NCI-H2196 (cell line): ENCODE measurements around the gene XPNPEP2.

Experiments used
- DNase-seq: peaks from one replicate; lab custom pipeline; 2025; ENCODE audit not compliant: unreplicated experiment; lab: John Stamatoyannopoulos, UW

Gene XPNPEP2

DNA sequence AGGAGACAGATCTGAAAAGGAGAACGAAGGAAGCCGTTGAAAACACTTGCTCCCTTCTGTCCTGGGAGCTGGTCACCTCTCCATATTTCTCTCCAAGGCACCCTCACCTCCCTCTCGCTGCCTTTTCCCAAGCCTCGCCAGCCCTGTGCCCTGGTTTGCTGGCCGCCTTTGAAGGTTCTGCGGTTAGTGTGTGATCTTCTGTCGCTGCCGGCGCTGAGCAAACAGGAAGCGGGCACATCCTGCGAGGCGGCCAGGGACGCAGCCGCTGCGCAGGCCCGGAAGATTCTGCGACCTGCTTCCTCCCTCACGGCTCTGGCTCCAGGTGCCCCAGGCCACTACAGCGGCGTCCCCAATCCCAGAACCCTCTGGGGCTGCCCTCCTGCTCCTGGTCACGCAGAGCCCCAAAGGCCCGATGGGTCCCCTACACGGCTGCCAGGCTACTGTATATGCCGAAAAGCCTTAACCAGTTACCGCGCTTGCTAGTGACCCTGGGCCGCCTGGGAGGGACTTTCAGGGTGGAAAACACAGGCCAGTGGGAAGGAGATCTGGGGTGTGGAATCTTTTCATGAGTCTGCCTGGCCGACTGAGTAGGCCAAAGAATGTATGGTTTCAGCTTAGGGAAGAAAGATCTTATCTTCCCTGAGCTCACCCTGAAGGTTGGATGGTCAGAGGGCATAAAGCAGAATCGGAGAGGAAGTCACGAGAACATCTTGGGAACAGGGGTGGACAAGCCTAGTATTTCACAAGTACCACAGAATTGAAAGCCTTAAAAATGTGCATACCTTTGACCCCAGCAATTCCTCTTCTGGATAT is 38.6 kb downstream of the XPNPEP2 start:
- DNase-seq: no peak

DNA sequence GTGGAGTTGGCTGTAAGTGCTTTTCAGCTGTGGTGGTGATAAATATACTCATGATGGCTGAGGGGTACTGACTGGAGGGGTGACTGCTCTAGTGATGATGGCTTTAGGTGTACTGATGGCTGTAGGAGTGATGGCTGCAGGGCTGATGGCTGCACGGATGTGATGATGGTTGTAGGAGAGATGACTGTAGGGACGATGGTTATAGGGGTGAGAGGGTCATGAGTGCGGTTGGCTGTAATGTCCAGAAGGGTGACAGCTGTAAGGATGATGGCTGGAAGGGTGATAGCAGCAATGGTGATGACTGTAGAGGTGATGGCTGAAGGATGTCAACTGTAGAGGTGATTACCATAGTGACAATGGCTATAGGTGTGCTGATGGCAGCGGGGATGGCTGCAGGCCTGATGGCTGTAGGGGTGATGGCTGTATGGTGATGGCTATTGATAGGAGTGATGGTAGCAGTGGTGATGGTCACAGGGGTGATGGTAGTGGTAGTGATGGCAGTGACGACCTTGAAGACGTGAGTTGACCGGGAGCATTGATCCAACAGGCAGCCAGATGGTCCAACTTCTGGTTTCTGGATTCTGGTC is 40.4 kb downstream of the XPNPEP2 start:
- DNase-seq: no peak

GRCh38 chrX:129779747-129780146 is 41.0 kb downstream of the XPNPEP2 start, which contains the start of gene SASH3:
Gene SASH3, plus strand, starts transcription at chrX:129779949. Its CDS starts 149 bp downstream, at chrX:129780098.
- no peak for DNase-seq

GRCh38 chrX:129780441-129781105 is 41.8 kb downstream of the XPNPEP2 start:
- DNase-seq: no peak

GRCh38 chrX:129781134-129781672 is 42.4 kb downstream of the XPNPEP2 start:
- no peak for DNase-seq

DNA sequence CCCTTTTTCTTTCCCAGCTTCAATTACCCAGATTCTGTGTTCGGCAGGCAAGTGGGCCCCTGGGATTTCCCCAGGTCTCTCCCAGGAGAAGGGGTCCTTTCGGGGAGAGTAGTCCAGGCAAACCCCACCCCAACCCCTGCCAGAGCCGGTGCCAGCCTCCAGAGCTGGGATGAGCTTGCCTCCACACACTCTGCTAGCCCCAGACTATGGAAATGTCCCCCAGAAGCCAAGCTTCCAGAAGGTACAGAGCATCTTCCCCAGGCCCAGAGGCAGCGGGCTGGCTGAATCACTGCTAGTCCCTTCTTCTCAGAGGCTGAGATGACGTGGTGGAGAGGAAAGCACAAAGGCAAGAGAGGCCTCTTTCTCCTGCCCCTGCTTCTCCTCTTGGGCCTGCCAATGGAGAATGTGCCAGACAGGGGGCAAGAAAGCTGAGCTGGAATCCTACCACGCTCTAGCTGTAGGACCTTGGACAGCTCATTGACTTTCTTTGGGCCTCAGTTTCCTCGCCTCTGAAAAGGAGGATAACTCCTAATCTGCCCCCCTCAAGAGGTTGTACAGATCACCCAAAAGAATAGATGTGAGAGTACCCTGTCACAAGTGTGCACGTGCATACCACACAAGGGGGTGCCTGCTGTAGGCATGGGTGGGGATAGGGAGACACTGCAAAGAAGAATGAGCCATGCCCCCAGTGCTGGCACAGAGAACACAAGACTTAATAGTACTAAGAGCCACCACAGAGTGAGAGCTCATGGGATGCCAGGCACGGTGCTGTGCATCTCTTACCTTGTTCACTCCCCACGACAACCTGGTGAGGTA is 43.1 kb downstream of the XPNPEP2 start:
- DNase-seq: no peak

DNA sequence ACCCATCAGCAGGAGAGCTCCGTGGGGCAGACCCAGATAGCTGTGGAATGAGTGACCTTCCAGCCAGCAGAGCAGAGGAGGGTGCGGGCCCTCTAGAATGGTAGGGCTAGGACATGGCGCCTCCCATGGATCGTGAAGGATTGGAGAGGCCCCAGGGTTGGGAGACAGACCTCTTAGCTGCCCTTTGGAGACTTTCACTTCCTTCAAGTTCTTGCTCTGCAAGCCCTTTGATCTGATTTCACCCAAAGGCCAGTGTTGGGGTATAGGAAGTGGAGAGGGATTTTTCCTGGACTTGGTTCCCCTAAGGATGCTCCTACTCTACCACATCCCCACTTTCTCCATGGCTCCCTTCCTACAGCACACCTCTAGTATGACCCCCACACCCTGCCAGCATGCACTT is 43.9 kb downstream of the XPNPEP2 start:
- DNase-seq: no peak

DNA sequence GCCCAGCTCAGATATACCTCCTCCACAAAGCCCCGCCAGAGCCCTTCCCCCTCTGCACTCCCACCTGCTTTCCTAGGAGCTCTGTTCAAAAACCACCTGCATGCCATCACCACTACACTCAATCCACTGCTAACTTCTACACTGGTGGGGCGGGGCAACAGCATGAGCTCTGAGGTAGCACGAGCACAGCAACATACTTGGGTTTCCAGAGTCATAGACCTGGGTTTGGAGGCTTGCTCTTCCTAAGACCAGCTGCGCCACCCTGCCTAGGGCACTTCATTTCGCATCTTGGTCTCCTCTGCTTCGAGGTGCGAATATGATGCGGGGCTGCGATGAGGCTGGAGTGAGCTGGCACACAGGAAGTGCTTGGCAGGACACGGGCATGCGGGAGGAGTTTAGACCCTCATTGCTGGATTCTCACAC is 44.5 kb downstream of the XPNPEP2 start:
- DNase-seq: no peak

GRCh38 chrX:129784371-129784770 is 45.6 kb downstream of the XPNPEP2 start:
- DNase-seq: no peak

DNA sequence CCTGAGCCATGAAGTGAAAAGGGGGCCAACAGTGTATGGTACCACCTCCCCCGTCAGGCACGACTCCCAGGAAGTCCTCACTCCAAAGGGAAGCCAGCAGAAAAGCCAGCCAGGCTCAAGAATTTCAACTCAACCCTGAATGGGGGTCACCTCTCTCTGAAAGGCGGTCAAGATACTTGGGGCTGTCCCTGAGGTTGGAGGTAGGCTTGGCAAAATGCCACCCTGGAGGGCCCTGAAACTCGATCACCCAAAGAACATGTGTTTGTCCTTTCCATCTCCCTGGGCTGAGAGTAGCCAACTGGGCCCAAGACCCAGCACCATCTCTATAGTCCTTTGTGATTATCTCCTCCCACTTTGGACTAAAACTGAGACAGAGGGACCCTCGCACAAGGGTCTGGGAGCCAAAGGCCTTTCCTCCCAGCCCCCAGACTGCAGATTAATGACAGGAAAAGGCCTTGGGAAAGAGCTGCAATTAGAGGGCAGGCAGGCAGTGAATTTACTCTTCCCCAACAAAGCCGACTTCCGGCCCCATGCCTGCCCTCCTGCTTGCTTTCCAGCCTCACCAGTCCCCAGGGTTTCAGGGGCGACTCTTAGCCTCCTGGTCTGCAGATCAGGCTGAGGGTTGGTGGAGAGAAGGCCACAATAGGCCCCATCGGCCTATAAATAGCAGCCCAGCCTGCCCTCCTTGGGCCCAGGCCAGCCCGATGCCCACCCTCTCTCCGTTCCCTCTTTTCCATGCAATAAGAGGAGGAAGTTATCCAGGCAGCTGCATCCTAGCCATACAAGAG is 46.6 kb downstream of the XPNPEP2 start:
- no peak for DNase-seq

DNA sequence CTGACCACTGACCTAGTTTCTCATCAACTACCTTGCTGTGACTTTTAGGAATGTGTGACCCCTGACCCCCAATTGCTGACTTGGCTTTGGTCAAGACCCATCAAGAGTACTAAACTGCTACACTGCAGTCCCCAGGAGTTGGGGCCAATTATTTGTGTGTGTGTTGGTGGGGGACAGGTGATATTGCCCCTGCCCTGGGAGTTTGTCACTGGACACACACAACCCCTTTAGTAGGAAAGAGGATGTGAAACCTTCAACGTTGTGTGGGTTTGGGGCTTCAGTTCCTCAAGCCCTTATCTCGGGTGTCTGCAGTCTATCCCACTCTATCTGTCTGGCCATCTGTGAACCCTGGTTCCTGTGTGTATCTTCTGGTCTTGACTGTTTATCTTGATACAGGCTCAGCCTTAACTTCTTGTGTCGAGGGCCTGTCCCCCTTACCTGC is 47.5 kb downstream of the XPNPEP2 start:
- DNase-seq: no peak

- DNase-seq: no peak
These were observed 48.7 kb downstream of the XPNPEP2 start for GRCh38 chrX:129787336-129788055.

DNA sequence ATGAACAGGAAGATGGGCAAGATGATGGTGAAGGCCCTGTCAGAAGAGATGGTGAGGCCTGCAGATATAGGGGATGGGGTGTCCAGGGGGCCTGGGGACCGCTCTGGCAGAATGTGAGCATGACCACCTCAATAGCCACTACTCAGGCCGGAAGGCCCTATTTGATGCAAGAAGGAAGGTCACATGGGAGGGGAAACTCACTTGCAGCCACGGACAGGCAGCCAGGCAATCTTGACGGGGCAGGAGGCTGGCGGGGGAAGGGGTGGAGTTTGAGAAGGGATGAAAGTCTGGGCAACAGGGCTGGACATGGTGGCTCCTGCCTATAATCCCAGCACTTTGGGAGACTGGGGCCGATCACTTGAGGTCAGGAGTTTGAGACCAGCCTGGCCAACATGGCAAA is 49.7 kb downstream of the XPNPEP2 start:
- DNase-seq: no peak

- DNase-seq: no peak
These were observed 51.4 kb downstream of the XPNPEP2 start for GRCh38 chrX:129790146-129790545.

DNA sequence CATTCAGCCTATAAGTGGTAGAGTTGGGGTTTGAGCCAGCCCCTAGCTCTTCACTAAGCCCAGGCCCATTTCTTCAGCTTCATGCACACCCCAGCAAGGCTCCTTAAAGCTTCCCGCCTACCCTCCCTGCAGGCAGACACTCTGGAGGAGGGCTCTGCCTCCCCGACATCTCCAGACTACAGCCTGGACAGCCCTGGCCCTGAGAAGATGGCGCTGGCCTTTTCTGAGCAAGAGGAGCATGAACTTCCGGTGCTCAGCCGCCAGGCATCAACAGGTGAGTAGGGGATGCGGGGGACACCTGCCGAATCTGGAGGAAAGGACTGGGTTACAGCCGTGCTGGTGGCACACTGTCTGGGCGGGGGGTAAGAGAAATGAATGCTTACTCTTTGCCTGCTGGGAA is 52.0 kb downstream of the XPNPEP2 start:
- no peak for DNase-seq

DNA sequence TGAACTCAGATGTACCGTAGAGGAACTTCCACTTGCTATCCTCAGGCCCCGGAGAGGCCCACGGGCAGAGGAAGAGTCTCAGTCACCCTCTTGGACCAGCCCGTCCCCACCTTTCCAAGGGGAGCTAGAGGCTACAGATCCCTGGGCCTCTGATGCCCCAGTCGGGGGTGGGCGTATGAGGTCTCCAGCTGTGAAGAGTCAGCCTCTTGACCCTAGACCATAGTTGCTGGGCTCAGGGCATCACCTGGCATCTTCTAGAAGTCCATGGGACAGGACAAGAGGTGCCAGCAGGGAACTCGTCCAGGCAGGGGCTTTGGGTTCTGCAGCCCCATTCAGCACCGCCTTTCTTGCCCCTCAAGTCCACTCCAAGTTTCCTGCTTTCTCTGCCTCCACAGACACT is 52.6 kb downstream of the XPNPEP2 start:
- no peak for DNase-seq

DNA sequence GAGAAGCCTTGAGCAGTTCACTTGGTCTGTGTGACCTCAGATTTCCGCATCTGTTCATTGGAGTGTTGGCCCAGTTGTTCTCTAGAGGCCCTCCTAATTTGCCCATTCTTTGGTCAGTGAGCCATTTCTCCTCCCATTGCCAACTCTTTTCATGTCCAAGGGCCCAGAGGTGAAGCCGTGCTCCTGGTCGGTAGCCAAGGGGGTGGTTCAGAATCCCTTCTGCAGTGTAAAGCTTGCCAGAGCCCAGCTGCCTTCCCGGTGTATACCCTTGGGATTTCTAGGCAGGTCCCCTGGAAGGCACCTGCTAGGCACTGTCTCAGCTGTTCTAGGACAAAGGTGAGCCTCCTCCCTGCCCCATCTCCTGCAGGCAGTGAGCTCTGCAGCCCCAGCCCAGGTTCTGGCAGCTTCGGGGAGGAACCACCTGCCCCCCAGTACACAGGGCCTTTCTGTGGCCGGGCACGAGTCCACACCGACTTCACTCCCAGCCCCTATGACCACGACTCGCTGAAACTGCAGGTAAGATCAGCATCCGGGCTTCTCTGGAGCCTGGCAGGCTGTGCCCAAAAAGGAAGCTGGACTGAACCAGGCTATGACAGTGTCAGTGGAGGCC is 53.3 kb downstream of the XPNPEP2 start:
- peak; percentile 74 for DNase-seq

- DNase-seq: no peak
These were observed 54.0 kb downstream of the XPNPEP2 start for GRCh38 chrX:129792586-129793291.
